HEK293 (cell line): Measurements from ENCODE around the gene LDLRAD4.

ENCODE experiments used
- CTCF ChIA-PET: fragments of 350-600 bp; formaldehyde crosslinking; extraction: SDS; loops from one replicate; lab custom pipeline; 2021; ENCODE audit warnings: antibody characterized with exemption; lab: Yijun Ruan, JAX
- POLR2A ChIA-PET: fragments of 300-600 bp; formaldehyde crosslinking; extraction: SDS; loops from one replicate; lab custom pipeline; 2020; ENCODE audit warnings: antibody characterized with exemption, inconsistent platforms; lab: Yijun Ruan, JAX
- H3K27ac ChIP-seq: fragments of 200-500 bp; sonication (Bioruptor generic); 2 replicates; pipeline ENCODE4 v1.5.1; 2014; ENCODE audit warnings: low read depth, low read length, control low read depth, inconsistent platforms; ENCODE audit errors: extremely low read depth
- H3K36me3 ChIP-seq, 2 experiments: fragments of 200-500 bp in 1 of 2; sonication (Bioruptor generic) in 1 of 2; 1 replicate in 1 of 2; 2 replicates in 1 of 2; pipeline ENCODE4 v1.5.1; 2014 to 2017; ENCODE audit warnings: inconsistent platforms in 2 of 2, low read length in 2 of 2; ENCODE audit not compliant: control insufficient read depth in 2 of 2, insufficient read depth in 1 of 2
- H3K4me1 ChIP-seq: fragments of 200-500 bp; sonication (Bioruptor generic); 2 replicates; pipeline ENCODE4 v1.5.1; 2014; ENCODE audit warnings: mild to moderate bottlenecking, low read length, inconsistent platforms; ENCODE audit not compliant: control insufficient read depth, insufficient read depth
- H3K4me3 ChIP-seq: 2 replicates; pipeline ENCODE4 v1.5.1; 2011; ENCODE audit warnings: low read depth, mild to moderate bottlenecking, control low read depth, low read length, moderate library complexity
- H3K9me3 ChIP-seq: fragments of 200-500 bp; sonication (Bioruptor generic); 2 replicates; pipeline ENCODE4 v1.5.1; 2014; ENCODE audit warnings: low read depth, low read length, inconsistent platforms; ENCODE audit not compliant: control insufficient read depth, insufficient read depth
- GFI1B ChIP-seq: fragments of 450-650 bp; formaldehyde crosslinking; IDR thresholded peaks from 2 replicates; pipeline ENCODE4 v1.5.1; 2016; ENCODE audit warnings: missing biosample characterization, missing genetic modification characterization
- GLIS2 ChIP-seq: fragments of 450-650 bp; formaldehyde crosslinking; IDR thresholded peaks from 2 replicates; pipeline ENCODE4 v1.5.1; 2016; ENCODE audit warnings: missing biosample characterization, missing genetic modification characterization
- SP7 ChIP-seq: fragments of 450-650 bp; formaldehyde crosslinking; IDR thresholded peaks from 2 replicates; pipeline ENCODE4 v1.5.1; 2016; ENCODE audit warnings: missing biosample characterization, missing genetic modification characterization
- TCF7L2 ChIP-seq: IDR thresholded peaks from 2 replicates; pipeline ENCODE4 v1.6.1; 2011; ENCODE audit warnings: low read depth, mild to moderate bottlenecking, inconsistent platforms, low read length, moderate library complexity, borderline replicate concordance
- ZBTB20 ChIP-seq: fragments of 450-650 bp; formaldehyde crosslinking; IDR thresholded peaks from 2 replicates; pipeline ENCODE4 v1.5.1; 2016; ENCODE audit warnings: missing biosample characterization, missing genetic modification characterization
- ZFP41 ChIP-seq: fragments of 450-650 bp; formaldehyde crosslinking; IDR thresholded peaks from 2 replicates; pipeline ENCODE4 v1.5.1; 2016; ENCODE audit warnings: missing biosample characterization, missing genetic modification characterization, borderline replicate concordance
- ZNF112 ChIP-seq: fragments of 450-650 bp; formaldehyde crosslinking; IDR thresholded peaks from 2 replicates; pipeline ENCODE4 v1.5.0; 2017; ENCODE audit warnings: missing biosample characterization, missing genetic modification characterization
- ZNF140 ChIP-seq: fragments of 450-650 bp; formaldehyde crosslinking; IDR thresholded peaks from 2 replicates; pipeline ENCODE4 v1.5.1; 2016; ENCODE audit warnings: missing biosample characterization, missing genetic modification characterization
- ZNF24 ChIP-seq: fragments of 450-650 bp; formaldehyde crosslinking; IDR thresholded peaks from 2 replicates; pipeline ENCODE4 v1.5.1; 2016; ENCODE audit warnings: missing biosample characterization, missing genetic modification characterization
- ZNF501 ChIP-seq: fragments of 450-650 bp; formaldehyde crosslinking; IDR thresholded peaks from 2 replicates; pipeline ENCODE4 v1.5.1; 2016; ENCODE audit warnings: missing biosample characterization, missing genetic modification characterization
- ZNF514 ChIP-seq: fragments of 450-650 bp; formaldehyde crosslinking; IDR thresholded peaks from 2 replicates; pipeline ENCODE4 v1.5.1; 2016; ENCODE audit warnings: missing biosample characterization, missing genetic modification characterization
- ZNF549 ChIP-seq: fragments of 450-650 bp; IDR thresholded peaks from 2 replicates; pipeline ENCODE4 v1.5.1; 2018; ENCODE audit warnings: missing biosample characterization, missing genetic modification characterization, mild to moderate bottlenecking, inconsistent platforms, moderate library complexity
- ZNF600 ChIP-seq: fragments of 450-650 bp; formaldehyde crosslinking; IDR thresholded peaks from 2 replicates; pipeline ENCODE4 v1.5.1; 2016; ENCODE audit warnings: missing biosample characterization, missing genetic modification characterization
- ZNF677 ChIP-seq: fragments of 450-650 bp; IDR thresholded peaks from 2 replicates; pipeline ENCODE4 v1.5.0; 2018; ENCODE audit warnings: missing biosample characterization, mild to moderate bottlenecking, missing genetic modification characterization, moderate library complexity
- ZNF701 ChIP-seq: fragments of 450-650 bp; formaldehyde crosslinking; IDR thresholded peaks from 2 replicates; pipeline ENCODE4 v1.5.1; 2016; ENCODE audit warnings: missing biosample characterization, missing genetic modification characterization
- TF ChIP-seq, protein P1 (sequence below): fragments of 450-650 bp; formaldehyde crosslinking; optimal IDR thresholded peaks from 2 replicates; pipeline ENCODE3; 2016; ENCODE audit warnings: missing biosample characterization, mild to moderate bottlenecking, missing genetic modification characterization
- TF ChIP-seq, protein P2 (sequence below): fragments of 450-650 bp; formaldehyde crosslinking; IDR thresholded peaks from 2 replicates; pipeline ENCODE4 v1.5.1; 2016; ENCODE audit warnings: missing biosample characterization, missing genetic modification characterization
- TF ChIP-seq, protein P3 (sequence below): fragments of 450-650 bp; formaldehyde crosslinking; IDR thresholded peaks from 2 replicates; pipeline ENCODE4 v1.5.1; 2016; ENCODE audit warnings: missing biosample characterization, missing genetic modification characterization
- TF ChIP-seq, protein P4 (sequence below): fragments of 450-650 bp; formaldehyde crosslinking; IDR thresholded peaks from 2 replicates; pipeline ENCODE4 v1.5.1; 2016; ENCODE audit warnings: missing biosample characterization, missing genetic modification characterization
- TF ChIP-seq, protein P5 (sequence below): fragments of 450-650 bp; formaldehyde crosslinking; IDR thresholded peaks from 2 replicates; pipeline ENCODE4 v1.5.0; 2017; ENCODE audit warnings: missing biosample characterization, missing genetic modification characterization, borderline replicate concordance

Gene LDLRAD4

DNA sequence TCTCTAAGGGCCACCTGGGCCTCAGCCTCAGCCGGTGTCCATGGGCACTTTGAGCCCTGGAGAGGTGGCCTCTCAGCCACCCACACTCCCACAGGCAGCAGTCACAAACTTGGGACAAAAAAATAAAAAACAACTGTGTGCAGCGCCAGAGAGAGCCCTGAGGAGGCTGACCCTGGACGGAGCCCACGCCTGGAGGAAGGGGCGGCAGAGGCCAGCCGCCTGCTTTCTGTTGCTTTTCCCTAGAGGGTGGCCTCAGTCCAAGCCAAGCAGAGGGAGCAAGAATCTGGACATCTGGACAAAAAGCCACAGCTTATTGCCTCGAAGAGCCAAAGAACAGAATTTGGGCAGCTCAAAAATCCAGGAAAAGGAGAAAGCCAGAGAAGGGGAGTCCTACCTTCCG, 43.3 kb upstream of the LDLRAD4 start:
- no peaks in the 10 kb centered on the region for H3K36me3 ChIP-seq
- no peak overlapping the region for H3K4me3 ChIP-seq
- TF ChIP-seq ZNF514 (tag by site-specific recombination) = no peak
- no peak for TF ChIP-seq GFI1B (tag by site-specific recombination)
- TF ChIP-seq ZNF701 (tag by site-specific recombination) = no peak
- TF ChIP-seq ZNF677 (tag by site-specific recombination) = no peak
- TF ChIP-seq, protein P1, sequence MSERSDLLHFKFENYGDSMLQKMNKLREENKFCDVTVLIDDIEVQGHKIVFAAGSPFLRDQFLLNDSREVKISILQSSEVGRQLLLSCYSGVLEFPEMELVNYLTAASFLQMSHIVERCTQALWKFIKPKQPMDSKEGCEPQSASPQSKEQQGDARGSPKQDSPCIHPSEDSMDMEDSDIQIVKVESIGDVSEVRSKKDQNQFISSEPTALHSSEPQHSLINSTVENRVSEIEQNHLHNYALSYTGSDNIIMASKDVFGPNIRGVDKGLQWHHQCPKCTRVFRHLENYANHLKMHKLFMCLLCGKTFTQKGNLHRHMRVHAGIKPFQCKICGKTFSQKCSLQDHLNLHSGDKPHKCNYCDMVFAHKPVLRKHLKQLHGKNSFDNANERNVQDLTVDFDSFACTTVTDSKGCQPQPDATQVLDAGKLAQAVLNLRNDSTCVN (tag by site-specific recombination) = no peak
- TF ChIP-seq ZNF501 = no peak
- TF ChIP-seq ZNF24 (tag by site-specific recombination) = no peak
- no peak for TF ChIP-seq ZNF112 (tag by site-specific recombination)
- TF ChIP-seq ZNF140 (tag by site-specific recombination) = no peak
- TF ChIP-seq, protein P2, sequence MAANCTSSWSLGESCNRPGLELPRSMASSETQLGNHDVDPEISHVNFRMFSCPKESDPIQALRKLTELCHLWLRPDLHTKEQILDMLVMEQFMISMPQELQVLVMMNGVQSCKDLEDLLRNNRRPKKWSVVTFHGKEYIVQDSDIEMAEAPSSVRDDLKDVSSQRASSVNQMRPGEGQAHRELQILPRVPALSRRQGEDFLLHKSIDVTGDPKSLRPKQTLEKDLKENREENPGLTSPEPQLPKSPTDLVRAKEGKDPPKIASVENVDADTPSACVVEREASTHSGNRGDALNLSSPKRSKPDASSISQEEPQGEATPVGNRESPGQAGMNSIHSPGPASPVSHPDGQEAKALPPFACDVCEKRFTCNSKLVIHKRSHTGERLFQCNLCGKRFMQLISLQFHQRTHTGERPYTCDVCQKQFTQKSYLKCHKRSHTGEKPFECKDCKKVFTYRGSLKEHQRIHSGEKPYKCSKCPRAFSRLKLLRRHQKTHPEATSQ = no peak
- TF ChIP-seq, protein P3, sequence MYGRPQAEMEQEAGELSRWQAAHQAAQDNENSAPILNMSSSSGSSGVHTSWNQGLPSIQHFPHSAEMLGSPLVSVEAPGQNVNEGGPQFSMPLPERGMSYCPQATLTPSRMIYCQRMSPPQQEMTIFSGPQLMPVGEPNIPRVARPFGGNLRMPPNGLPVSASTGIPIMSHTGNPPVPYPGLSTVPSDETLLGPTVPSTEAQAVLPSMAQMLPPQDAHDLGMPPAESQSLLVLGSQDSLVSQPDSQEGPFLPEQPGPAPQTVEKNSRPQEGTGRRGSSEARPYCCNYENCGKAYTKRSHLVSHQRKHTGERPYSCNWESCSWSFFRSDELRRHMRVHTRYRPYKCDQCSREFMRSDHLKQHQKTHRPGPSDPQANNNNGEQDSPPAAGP (tag by site-specific recombination) = no peak
- no peak for TF ChIP-seq ZNF549 (tag by site-specific recombination)
- TF ChIP-seq GLIS2 (tag by site-specific recombination) = no peak
- CTCF ChIA-PET = interaction anchor here (1.0 kb wide), 1 partner anchor 16 kb away, joined by 3 read pairs; no protein-coding TSS in a partner anchor
- no peaks in the 10 kb centered on the region for H3K9me3 ChIP-seq
- H3K4me1 ChIP-seq = no peaks in the 10 kb centered on the region
- POLR2A ChIA-PET = no interaction called here
- no peak overlapping the region for H3K27ac ChIP-seq

DNA sequence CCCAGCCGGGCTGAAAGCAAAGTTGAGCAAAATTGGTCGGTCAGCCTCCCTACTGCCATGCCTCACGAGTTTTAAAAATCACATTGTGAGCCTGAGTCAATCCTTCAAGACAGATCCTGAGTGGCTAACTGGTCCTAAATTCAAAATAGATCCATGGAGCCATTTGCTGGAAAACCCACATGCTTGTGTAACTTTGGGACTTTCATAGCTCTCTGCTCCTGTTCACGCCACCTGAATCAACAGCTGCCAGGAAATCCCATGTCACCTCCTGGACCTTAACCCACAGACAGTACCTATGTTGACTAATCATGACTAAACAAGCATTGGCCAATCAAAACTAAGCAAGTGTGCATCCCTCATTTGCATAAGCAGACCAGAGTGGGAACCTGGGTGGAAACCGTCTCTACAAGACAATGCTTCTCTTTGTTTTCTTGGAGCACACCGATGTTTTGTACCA, 42.8 kb upstream of the LDLRAD4 start:
- no peaks in the 10 kb centered on the region for H3K4me1 ChIP-seq
- TF ChIP-seq, protein P4, sequence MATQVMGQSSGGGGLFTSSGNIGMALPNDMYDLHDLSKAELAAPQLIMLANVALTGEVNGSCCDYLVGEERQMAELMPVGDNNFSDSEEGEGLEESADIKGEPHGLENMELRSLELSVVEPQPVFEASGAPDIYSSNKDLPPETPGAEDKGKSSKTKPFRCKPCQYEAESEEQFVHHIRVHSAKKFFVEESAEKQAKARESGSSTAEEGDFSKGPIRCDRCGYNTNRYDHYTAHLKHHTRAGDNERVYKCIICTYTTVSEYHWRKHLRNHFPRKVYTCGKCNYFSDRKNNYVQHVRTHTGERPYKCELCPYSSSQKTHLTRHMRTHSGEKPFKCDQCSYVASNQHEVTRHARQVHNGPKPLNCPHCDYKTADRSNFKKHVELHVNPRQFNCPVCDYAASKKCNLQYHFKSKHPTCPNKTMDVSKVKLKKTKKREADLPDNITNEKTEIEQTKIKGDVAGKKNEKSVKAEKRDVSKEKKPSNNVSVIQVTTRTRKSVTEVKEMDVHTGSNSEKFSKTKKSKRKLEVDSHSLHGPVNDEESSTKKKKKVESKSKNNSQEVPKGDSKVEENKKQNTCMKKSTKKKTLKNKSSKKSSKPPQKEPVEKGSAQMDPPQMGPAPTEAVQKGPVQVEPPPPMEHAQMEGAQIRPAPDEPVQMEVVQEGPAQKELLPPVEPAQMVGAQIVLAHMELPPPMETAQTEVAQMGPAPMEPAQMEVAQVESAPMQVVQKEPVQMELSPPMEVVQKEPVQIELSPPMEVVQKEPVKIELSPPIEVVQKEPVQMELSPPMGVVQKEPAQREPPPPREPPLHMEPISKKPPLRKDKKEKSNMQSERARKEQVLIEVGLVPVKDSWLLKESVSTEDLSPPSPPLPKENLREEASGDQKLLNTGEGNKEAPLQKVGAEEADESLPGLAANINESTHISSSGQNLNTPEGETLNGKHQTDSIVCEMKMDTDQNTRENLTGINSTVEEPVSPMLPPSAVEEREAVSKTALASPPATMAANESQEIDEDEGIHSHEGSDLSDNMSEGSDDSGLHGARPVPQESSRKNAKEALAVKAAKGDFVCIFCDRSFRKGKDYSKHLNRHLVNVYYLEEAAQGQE (tag by site-specific recombination) = no peak
- no peak for TF ChIP-seq ZNF600 (tag by site-specific recombination)
- no peak for TF ChIP-seq ZBTB20
- no peak for TF ChIP-seq ZFP41
- TF ChIP-seq, protein P2 = no peak
- TF ChIP-seq TCF7L2 = no peak
- TF ChIP-seq, protein P5, sequence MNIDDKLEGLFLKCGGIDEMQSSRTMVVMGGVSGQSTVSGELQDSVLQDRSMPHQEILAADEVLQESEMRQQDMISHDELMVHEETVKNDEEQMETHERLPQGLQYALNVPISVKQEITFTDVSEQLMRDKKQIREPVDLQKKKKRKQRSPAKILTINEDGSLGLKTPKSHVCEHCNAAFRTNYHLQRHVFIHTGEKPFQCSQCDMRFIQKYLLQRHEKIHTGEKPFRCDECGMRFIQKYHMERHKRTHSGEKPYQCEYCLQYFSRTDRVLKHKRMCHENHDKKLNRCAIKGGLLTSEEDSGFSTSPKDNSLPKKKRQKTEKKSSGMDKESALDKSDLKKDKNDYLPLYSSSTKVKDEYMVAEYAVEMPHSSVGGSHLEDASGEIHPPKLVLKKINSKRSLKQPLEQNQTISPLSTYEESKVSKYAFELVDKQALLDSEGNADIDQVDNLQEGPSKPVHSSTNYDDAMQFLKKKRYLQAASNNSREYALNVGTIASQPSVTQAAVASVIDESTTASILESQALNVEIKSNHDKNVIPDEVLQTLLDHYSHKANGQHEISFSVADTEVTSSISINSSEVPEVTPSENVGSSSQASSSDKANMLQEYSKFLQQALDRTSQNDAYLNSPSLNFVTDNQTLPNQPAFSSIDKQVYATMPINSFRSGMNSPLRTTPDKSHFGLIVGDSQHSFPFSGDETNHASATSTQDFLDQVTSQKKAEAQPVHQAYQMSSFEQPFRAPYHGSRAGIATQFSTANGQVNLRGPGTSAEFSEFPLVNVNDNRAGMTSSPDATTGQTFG (tag by site-specific recombination) = no peak
- no peak for TF ChIP-seq SP7 (tag by site-specific recombination)
- TF ChIP-seq, all 188 proteins: peak for 0
- CTCF ChIA-PET = no interaction called here
- Histone ChIP-seq H3K4me3 (no peak overlapping the region), H3K9me3 (no peaks in the 10 kb centered on the region), H3K36me3 (no peaks in the 10 kb centered on the region), H3K27ac (no peak overlapping the region)
- POLR2A ChIA-PET = no interaction called here
